ENCODE measurements around the gene ANKRD39. TPM values are rescaled to one million over a fixed set of nuclear protein-coding genes. Genes with fewer than 3 reads are reported as not detected.

The ANKRD39 gene
- total and polyA plus RNA-seq, 10 of the 15 experiments (the other 5 are each of a cell fraction or from before 2014, with no cell fraction given): 7.4 to 36.2 (median 23.7) TPM

DNA sequence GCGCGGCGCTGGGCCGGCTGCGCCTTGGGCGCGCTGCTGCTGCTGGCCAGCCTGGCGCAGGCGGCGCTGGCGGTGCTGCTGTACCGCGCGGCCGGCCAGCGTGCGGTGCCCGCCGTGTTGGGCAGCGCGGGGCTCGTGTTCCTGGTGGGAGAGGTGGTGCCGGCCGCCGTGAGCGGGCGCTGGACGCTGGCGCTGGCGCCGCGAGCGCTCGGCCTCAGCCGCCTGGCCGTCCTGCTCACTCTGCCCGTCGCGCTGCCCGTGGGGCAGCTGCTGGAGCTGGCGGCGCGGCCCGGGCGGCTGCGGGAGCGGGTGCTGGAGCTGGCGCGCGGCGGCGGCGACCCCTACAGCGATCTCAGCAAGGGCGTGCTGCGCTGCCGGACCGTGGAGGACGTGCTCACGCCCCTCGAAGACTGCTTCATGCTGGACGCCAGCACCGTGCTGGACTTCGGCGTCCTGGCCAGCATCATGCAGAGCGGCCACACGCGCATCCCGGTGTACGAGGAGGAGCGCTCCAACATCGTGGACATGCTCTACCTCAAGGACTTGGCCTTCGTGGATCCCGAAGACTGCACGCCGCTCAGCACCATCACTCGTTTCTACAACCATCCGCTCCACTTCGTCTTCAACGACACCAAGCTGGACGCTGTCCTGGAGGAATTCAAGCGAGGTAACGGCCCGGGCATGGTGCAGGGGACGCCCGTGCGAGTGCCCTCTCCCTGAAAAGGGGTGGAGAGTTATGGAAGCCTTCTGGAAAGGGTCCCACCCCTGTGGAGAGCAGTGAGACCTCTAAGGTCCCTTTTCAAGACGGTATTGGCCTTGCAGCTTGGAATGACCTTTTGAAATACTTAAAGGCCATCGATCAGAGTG is 40.7 kb downstream of the ANKRD39 start:
- ATAC-seq (no peak), FAIRE-seq (no peak), DNase-seq (ENCODE audit: low read depth, low spot score) (no peak)
- Histone ChIP-seq H3K36me3 (ENCODE audit: control insufficient read depth in 2 of 2, insufficient read depth in 2 of 2, low read length in 1 of 2) (no peaks in the 10 kb centered on the region), H3K27me3 (replicated peaks in 1 of 2; ENCODE audit: control insufficient read depth in 2 of 2, insufficient read depth in 2 of 2, low read length in 1 of 2) (no peaks in the 10 kb centered on the region), H3K9me3 (replicated peaks; ENCODE audit: control insufficient read depth, insufficient read depth, low read length) (no peaks in the 10 kb centered on the region), H3K4me3 (peak overlapping the region; percentile 96), H3K9ac (ENCODE audit: control insufficient read depth, insufficient read depth, low read length) (peak overlapping the region; percentile 62; the same call in 1 of the 2 replicates), H2AFZ (ENCODE audit: control insufficient read depth, low read depth, low read length) (0 out of 2 replicates have a peak overlapping the region, but pooled peaks have one; percentile 13), H3K4me2 (ENCODE audit: control insufficient read depth, insufficient read depth) (peak overlapping the region; percentile 79), H4K20me1 (ENCODE audit: control insufficient read depth, insufficient read depth) (peaks cover 5% of the 10 kb centered on the region; the same call in 1 of the 2 replicates), H3K79me2 (ENCODE audit: control insufficient read depth, insufficient read depth, low read length) (peaks cover 25% of the 10 kb centered on the region), H3K4me1 (ENCODE audit: control insufficient read depth, insufficient read depth, low read length) (peaks cover 12% of the 10 kb centered on the region), H3K27ac (ENCODE audit: control insufficient read depth, insufficient read depth) (no peak overlapping the region)
- ChIA-PET POLR2A (interaction anchor here (1.1 to 3.2 kb wide), 3 partner anchors 41 to 54 kb away, joined by 3 to 11 read pairs (median 7); partner anchors contain the start of gene ANKRD39), CTCF (interaction anchor here (0.8 to 2.8 kb wide), 9 partner anchors 9 to 133 kb away, joined by 3 to 6 read pairs (median 3); partner anchors contain the start of gene ANKRD39), RAD21 (ENCODE audit: unreplicated experiment) (interaction anchor here (0.7 to 2.7 kb wide), 4 partner anchors 40 to 134 kb away, joined by 3 to 14 read pairs (median 8); partner anchors contain the start of gene ANKRD39), SMC1A (ENCODE audit: uncharacterized antibody, unreplicated experiment) (interaction anchor here (1.0 kb wide), 2 partner anchors 41 to 180 kb away, joined by 3 to 5 read pairs; partner anchors contain the start of gene ANKRD39)
- 11% methylated on average over 81 of the region's 89 CpGs for WGBS (ENCODE audit: insufficient coverage, insufficient replicate concordance, low lambda C conversion rate, missing lambda C conversion rate)
- TF ChIP-seq YBX1 (IDR thresholded peaks at IDR 0.05): no peak
- peak; percentile 10 for TF ChIP-seq HDAC6 (IDR thresholded peaks at IDR 0.05; ENCODE audit: unreplicated experiment)
- intact Hi-C loops (cut with micrococcal nuclease; ENCODE audit: unreplicated experiment): no loop called here
- in situ Hi-C loops (cut with MboI): no loop called here
- BruUV-seq (replicated peaks): no TSS peak

DNA sequence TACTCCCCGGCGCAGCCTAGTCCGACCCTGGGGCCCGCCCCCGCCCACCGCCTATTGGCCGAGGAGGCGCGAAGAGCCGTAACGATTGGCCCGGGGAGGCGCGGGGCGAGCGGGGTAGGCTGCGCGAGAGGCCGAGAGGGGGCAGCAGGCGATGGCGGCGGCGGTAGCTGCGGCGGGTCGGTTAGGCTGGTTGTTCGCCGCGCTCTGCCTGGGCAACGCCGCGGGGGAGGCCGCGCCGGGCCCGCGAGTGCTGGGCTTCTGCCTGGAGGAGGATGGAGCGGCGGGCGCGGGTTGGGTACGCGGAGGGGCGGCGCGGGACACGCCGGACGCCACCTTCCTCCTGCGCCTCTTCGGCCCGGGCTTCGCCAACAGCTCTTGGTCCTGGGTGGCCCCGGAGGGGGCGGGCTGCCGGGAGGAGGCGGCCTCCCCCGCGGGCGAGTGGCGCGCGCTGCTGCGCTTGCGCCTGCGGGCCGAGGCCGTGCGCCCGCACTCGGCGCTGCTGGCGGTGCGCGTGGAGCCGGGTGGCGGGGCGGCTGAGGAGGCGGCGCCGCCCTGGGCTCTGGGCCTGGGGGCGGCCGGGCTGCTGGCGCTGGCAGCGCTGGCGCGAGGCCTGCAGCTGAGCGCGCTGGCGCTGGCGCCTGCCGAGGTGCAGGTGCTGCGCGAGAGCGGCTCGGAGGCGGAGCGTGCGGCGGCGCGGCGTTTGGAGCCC is 41.5 kb downstream of the ANKRD39 start, which contains the start of gene CNNM3:
Gene CNNM3 (plus strand): TSS at position 142 of the 709 bp plus-strand sequence. CDS start 10 bp downstream, at position 152.
- BruUV-seq (replicated peaks): no TSS peak
- Histone ChIP-seq H3K36me3 (ENCODE audit: control insufficient read depth in 2 of 2, insufficient read depth in 2 of 2, low read length in 1 of 2) (no peaks in the 10 kb centered on the region), H3K4me3 (peak within 1 kb of the TSS; percentile 96), H2AFZ (ENCODE audit: control insufficient read depth, low read depth, low read length) (peak within 1 kb of the TSS; percentile 91), H3K9me3 (replicated peaks; ENCODE audit: control insufficient read depth, insufficient read depth, low read length) (no peaks in the 10 kb centered on the region), H3K4me1 (ENCODE audit: control insufficient read depth, insufficient read depth, low read length) (peaks cover 12% of the 10 kb centered on the region), H3K9ac (ENCODE audit: control insufficient read depth, insufficient read depth, low read length) (peak within 1 kb of the TSS; percentile 67), H3K79me2 (ENCODE audit: control insufficient read depth, insufficient read depth, low read length) (peaks cover 25% of the 10 kb centered on the region), H3K27ac (ENCODE audit: control insufficient read depth, insufficient read depth) (peak within 1 kb of the TSS; percentile 50), H4K20me1 (ENCODE audit: control insufficient read depth, insufficient read depth) (peaks cover 5% of the 10 kb centered on the region; the same call in 1 of the 2 replicates), H3K4me2 (ENCODE audit: control insufficient read depth, insufficient read depth) (peak within 1 kb of the TSS; percentile 99), H3K27me3 (replicated peaks in 1 of 2; ENCODE audit: control insufficient read depth in 2 of 2, insufficient read depth in 2 of 2, low read length in 1 of 2) (no peaks in the 10 kb centered on the region)
- SMC1A ChIA-PET (ENCODE audit: uncharacterized antibody, unreplicated experiment): interaction anchor here (1.0 kb wide), 2 partner anchors 41 to 57 kb away, joined by 3 to 5 read pairs; partner anchors contain the start of gene ANKRD39
- DNase-seq (ENCODE audit: low read depth, low spot score): no peak
- ATAC-seq: peak; percentile 97
- CTCF ChIA-PET: interaction anchor here (0.8 to 1.2 kb wide), 6 partner anchors 39 to 297 kb away, joined by 3 to 6 read pairs (median 3); partner anchors contain the start of genes ANKRD36 and ANKRD39
- RAD21 ChIA-PET (ENCODE audit: unreplicated experiment): interaction anchor here (0.7 to 2.7 kb wide), 7 partner anchors 40 to 178 kb away, joined by 3 to 14 read pairs (median 5); partner anchors contain the start of genes ANKRD39 and KANSL3
- FAIRE-seq: peak; percentile 56
- intact Hi-C loops (cut with micrococcal nuclease; ENCODE audit: unreplicated experiment): no loop called here
- under 1% methylated on average over 55 of the region's 103 CpGs for WGBS (ENCODE audit: insufficient coverage, insufficient replicate concordance, low lambda C conversion rate, missing lambda C conversion rate)
- POLR2A ChIA-PET: interaction anchor here (1.1 to 3.2 kb wide), 3 partner anchors 41 to 53 kb away, joined by 3 to 11 read pairs (median 7); partner anchors contain the start of gene ANKRD39
- in situ Hi-C loops (cut with MboI): no loop called here
- peak; percentile 72 for TF ChIP-seq ZSCAN29 (IDR thresholded peaks at IDR 0.05)
- TF ChIP-seq, protein P1, sequence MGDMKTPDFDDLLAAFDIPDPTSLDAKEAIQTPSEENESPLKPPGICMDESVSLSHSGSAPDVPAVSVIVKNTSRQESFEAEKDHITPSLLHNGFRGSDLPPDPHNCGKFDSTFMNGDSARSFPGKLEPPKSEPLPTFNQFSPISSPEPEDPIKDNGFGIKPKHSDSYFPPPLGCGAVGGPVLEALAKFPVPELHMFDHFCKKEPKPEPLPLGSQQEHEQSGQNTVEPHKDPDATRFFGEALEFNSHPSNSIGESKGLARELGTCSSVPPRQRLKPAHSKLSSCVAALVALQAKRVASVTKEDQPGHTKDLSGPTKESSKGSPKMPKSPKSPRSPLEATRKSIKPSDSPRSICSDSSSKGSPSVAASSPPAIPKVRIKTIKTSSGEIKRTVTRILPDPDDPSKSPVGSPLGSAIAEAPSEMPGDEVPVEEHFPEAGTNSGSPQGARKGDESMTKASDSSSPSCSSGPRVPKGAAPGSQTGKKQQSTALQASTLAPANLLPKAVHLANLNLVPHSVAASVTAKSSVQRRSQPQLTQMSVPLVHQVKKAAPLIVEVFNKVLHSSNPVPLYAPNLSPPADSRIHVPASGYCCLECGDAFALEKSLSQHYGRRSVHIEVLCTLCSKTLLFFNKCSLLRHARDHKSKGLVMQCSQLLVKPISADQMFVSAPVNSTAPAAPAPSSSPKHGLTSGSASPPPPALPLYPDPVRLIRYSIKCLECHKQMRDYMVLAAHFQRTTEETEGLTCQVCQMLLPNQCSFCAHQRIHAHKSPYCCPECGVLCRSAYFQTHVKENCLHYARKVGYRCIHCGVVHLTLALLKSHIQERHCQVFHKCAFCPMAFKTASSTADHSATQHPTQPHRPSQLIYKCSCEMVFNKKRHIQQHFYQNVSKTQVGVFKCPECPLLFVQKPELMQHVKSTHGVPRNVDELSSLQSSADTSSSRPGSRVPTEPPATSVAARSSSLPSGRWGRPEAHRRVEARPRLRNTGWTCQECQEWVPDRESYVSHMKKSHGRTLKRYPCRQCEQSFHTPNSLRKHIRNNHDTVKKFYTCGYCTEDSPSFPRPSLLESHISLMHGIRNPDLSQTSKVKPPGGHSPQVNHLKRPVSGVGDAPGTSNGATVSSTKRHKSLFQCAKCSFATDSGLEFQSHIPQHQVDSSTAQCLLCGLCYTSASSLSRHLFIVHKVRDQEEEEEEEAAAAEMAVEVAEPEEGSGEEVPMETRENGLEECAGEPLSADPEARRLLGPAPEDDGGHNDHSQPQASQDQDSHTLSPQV (IDR thresholded peaks at IDR 0.05): peak; percentile 17
- TF ChIP-seq, protein P2, sequence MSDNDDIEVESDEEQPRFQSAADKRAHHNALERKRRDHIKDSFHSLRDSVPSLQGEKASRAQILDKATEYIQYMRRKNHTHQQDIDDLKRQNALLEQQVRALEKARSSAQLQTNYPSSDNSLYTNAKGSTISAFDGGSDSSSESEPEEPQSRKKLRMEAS (IDR thresholded peaks at IDR 0.05; ENCODE audit: low read depth, low read length): peak; percentile 12
- peak; percentile 71 for TF ChIP-seq RELA (IDR thresholded peaks at IDR 0.05; ENCODE audit: borderline replicate concordance, partially characterized antibody)
- no peak for TF ChIP-seq KDM1A (IDR thresholded peaks at IDR 0.05; ENCODE audit: borderline replicate concordance)
- TF ChIP-seq WRNIP1 (IDR thresholded peaks at IDR 0.05; ENCODE audit: borderline replicate concordance, low read depth, low read length): no peak
- TF ChIP-seq FOXK2 (IDR thresholded peaks at IDR 0.05): peak; percentile 61; the same call in 1 of the 2 replicates

All from GM12878 (cell line).